GM10248 (cell line): Measurements from ENCODE around the gene HES1.

Experiments used
- CTCF ChIA-PET: fragments of 300-600 bp; sonication (Branson Sonifier 250); formaldehyde crosslinking; extraction: SDS; loops from one replicate; lab custom pipeline; 2021; ENCODE audit warnings: antibody characterized with exemption; lab: Yijun Ruan, JAX
- POLR2A ChIA-PET: fragments of 350-650 bp; sonication (Branson Sonifier 250); formaldehyde crosslinking; extraction: SDS; loops from one replicate; lab custom pipeline; 2020; ENCODE audit warnings: antibody characterized with exemption; lab: Yijun Ruan, JAX
- DNase-seq: peaks from one replicate; pipeline ENCODE4 v3.0.0; 2012; ENCODE audit errors: extremely low spot score
- TF ChIP-seq, protein P1 (sequence below): IDR thresholded peaks from 2 replicates; pipeline ENCODE4 v1.5.1; 2012; ENCODE audit warnings: mild to moderate bottlenecking, low read depth; ENCODE audit errors: extremely low read depth, missing control alignments, control extremely low read depth

The HES1 gene

DNA sequence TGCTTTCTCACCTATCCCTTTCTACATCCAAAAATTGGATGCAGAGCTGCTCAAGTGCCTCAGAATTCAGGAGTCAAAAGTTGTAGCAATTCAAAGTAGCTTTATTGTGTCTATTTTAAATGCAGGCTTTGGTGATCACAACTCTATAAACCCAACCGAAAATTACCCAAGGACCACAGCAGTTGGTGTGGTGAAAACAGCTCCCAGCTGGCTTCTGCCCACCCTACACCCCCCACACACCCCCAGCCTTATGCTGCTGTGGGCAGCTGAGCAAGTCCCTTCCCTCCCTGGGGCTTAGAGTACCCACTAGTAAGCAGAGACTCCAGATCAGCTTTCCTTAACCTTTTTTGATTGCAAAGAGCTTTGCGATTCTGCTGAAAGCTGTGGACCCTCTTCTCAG, 5.8 kb upstream of the HES1 start:
- DNase-seq = no peak
- TF ChIP-seq, protein P1, sequence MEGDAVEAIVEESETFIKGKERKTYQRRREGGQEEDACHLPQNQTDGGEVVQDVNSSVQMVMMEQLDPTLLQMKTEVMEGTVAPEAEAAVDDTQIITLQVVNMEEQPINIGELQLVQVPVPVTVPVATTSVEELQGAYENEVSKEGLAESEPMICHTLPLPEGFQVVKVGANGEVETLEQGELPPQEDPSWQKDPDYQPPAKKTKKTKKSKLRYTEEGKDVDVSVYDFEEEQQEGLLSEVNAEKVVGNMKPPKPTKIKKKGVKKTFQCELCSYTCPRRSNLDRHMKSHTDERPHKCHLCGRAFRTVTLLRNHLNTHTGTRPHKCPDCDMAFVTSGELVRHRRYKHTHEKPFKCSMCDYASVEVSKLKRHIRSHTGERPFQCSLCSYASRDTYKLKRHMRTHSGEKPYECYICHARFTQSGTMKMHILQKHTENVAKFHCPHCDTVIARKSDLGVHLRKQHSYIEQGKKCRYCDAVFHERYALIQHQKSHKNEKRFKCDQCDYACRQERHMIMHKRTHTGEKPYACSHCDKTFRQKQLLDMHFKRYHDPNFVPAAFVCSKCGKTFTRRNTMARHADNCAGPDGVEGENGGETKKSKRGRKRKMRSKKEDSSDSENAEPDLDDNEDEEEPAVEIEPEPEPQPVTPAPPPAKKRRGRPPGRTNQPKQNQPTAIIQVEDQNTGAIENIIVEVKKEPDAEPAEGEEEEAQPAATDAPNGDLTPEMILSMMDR = no peak
- ChIA-PET POLR2A (interaction anchor here (1.1 to 1.5 kb wide), 2 partner anchors 25 to 29 kb away, joined by 4 to 5 read pairs; no protein-coding TSS in a partner anchor), CTCF (interaction anchor here (1.1 to 4.4 kb wide), 4 partner anchors 19 to 349 kb away, joined by 3 to 28 read pairs (median 5); no protein-coding TSS in a partner anchor)

DNA sequence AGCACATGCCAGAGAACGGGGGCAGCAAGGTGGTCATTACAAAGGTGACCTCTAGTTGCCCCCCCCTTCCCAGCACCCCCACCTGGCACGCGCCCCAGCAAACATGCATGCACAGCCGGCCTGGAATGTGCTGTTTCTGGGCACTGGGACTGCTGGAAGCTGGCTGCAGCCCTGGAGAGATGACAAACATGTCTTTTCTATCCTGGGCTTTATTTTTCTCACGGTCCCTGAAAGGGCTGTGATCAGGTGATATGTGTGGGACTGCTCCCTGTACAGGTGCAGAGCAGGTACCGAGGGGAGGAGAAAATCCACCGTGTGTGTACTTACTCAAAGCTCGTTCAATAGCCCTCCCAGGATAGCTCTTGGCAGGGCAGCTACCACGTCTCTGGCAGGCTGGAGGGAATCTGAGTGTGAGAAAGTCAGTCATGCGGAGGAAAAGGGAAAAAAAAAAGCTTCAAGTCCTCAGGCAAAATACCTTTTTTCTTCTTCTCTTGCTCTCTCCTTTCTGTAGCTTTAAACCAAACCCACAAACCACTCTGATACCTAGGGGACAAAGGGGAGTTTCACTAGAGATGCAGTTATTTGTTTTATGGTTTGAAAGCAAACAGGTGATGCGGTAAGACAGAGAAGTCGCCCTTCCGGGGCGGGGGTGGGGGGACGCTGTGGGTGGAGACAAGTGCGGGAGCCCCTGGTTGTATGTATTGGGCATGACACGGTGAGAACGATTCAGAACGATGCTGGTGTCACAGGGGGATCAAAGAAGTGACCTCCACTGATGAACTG, 5.0 kb upstream of the HES1 start:
- CTCF ChIA-PET = interaction anchor here (0.6 to 4.4 kb wide), 6 partner anchors 20 to 185 kb away, joined by 3 to 28 read pairs (median 4); no protein-coding TSS in a partner anchor
- TF ChIP-seq, protein P1 = no peak
- POLR2A ChIA-PET = interaction anchor here (0.7 to 1.5 kb wide), 5 partner anchors 26 to 387 kb away, joined by 3 to 5 read pairs (median 4); no protein-coding TSS in a partner anchor
- DNase-seq = peak; percentile 57

DNA sequence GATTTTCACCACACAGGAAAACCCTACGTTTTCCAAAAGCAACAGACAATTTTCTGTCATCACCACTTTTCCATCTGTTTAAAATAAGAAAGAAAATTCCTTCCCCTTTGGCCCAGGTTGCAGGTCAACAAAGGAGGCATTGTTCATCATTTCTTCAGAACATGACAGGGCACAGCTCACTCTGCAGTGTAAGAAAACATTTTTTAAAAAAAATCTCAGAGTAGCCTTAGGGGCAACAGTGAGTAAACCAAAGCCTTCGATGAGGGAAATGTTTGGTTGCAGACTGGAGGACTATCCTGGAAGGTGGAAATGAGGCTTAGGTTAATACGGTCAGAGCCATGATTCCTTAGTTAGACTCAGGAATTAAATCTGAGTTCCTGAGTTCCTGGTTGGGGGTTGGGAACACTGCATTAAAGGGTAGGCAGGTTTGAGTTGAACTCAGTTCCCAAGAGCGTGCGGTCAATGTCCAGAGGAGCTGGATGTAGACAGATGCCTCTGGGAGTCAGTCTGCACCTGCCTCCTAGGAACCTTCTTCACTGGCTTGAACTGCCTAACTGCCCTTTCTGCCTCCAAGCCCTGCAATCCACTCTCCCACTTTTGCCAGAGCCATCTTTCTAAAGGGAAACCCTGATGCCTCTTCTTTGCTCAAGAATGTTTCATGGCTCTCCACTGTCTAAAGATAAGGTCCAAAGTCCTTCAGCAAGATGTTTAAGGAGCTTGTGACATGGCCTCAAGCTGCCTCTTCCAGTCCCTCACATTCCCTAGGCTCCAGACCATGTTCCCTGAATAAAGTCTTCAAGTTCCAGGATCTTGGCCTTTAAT, 3.3 kb upstream of the HES1 start:
- POLR2A ChIA-PET = interaction anchor here (1.0 kb wide), 1 partner anchor 32 kb away, joined by 3 read pairs; no protein-coding TSS in a partner anchor
- TF ChIP-seq, protein P1 = no peak
- no peak for DNase-seq
- CTCF ChIA-PET = interaction anchor here (1.1 to 1.5 kb wide), 3 partner anchors 30 to 467 kb away, joined by 3 to 4 read pairs (median 3); no protein-coding TSS in a partner anchor

DNA sequence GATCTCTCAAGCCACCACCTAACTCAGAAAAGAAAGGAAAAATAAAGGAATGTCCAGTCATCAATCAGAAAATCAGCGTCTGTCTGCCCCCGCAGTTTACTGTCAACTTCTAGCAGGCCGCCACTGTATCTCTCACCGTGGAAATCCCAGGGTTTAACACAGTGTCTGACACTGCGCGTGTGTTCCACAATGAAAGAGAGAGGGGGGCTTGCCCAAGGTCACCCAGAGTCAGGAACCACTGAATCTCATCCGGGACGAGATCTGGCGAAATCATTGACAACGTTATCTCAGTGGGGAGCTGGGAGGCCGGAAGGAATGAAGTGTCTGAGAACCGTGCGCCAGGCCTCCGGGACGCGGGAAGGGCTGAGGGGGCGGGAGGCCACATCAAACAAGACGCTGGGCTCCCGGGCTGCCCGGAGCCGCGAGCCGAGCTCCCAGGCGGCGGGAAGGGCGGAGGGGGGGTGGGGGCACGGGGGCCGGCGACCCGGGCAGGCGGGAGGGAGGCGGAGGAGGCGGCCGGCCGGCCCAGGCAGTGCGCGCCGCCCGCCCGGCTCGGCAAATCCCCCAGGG, 2.2 kb upstream of the HES1 start:
- ChIA-PET POLR2A (interaction anchor here (1.0 kb wide), 1 partner anchor 33 kb away, joined by 3 read pairs; no protein-coding TSS in a partner anchor), CTCF (no interaction called here)
- no peak for DNase-seq
- TF ChIP-seq, protein P1 = no peak

DNA sequence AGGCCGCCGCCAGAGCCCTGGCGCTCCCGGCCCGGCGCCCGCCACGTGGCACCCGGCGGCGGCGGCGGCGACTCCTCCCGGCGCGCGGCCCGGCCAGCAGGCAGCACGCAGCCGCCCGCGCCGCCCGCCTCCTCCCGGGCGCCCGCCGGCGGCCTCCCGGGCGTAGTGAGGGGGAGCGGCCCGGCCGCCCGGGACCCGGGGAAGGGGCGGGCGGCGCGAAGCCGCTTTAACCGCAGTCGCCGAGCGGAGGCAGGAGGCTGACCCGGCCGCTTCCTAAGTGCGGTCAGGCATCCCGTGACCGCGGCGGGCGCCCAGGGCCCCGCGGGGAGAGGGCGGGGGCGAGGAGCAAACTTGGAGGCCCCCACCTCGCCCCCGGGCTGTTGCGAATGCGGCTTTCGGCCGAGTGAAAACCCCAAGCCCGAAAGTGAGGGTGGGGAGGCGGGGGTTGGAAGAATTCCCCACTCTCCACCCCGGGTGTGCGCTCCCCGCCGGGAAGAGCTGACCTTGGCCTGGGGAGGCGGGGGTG, 1.7 kb upstream of the HES1 start:
- ChIA-PET CTCF (interaction anchor here (1.5 kb wide), 1 partner anchor 181 kb away, joined by 4 read pairs; no protein-coding TSS in a partner anchor), POLR2A (no interaction called here)
- TF ChIP-seq, protein P1 = no peak
- peak; percentile 56 for DNase-seq
